Measurements from ENCODE around the gene CALD1.

- TF ChIP-seq CTCF (optimal IDR thresholded peaks at IDR 0.05 in 1 of 3, IDR thresholded peaks at IDR 0.05 in 1 of 3, conservative IDR thresholded peaks at IDR 0.05 in 1 of 3; ENCODE audit: extremely low read depth in 1 of 3, insufficient read depth in 2 of 3, low read length in 3 of 3) (no peak), EZH2 (IDR thresholded peaks at IDR 0.05; ENCODE audit: low read length) (no peak)
These were observed 40.0 kb downstream of the CALD1 start for GRCh38 chr7:134819401-134819800.

Data from keratinocyte (primary cell).